Liver (tissue), 9 donors: Measurements from ENCODE around the gene MT3. TPM values are rescaled to one million over a fixed set of nuclear protein-coding genes. Genes with fewer than 3 reads are reported as not detected.

Source experiments
- DNase-seq: peaks from one replicate; pipeline ENCODE4 v3.0.0-alpha.2; 2017; ENCODE audit warnings: low spot score
- H3K27ac ChIP-seq, 2 donors: one replicate each; pipeline ENCODE4 v1.7.0; 2013; ENCODE audit warnings: inconsistent platforms in 2 of 2, low read length in 2 of 2, control low read depth in 1 of 2, low read depth in 1 of 2, mild to moderate bottlenecking in 1 of 2
- H3K27me3 ChIP-seq, 4 donors: one replicate each; pipeline versions ENCODE4 v1.6.1 to v1.7.0; 2013; ENCODE audit warnings: low read length in 3 of 4, inconsistent platforms in 1 of 4, mild to moderate bottlenecking in 1 of 4, moderate library complexity in 1 of 4; ENCODE audit not compliant: control insufficient read depth in 4 of 4, insufficient read depth in 4 of 4
- H3K36me3 ChIP-seq, 4 donors: one replicate each; pipeline versions ENCODE4 v1.6.1 to v1.7.0; 2013; ENCODE audit warnings: low read length in 3 of 4, mild to moderate bottlenecking in 3 of 4, low read depth in 1 of 4, moderate library complexity in 1 of 4; ENCODE audit not compliant: control insufficient read depth in 4 of 4, insufficient read depth in 3 of 4
- H3K4me1 ChIP-seq, 4 donors: one replicate each; pipeline versions ENCODE4 v1.6.1 to v1.7.0; 2013; ENCODE audit warnings: low read length in 3 of 4, mild to moderate bottlenecking in 3 of 4, moderate library complexity in 1 of 4; ENCODE audit not compliant: control insufficient read depth in 4 of 4, insufficient read depth in 4 of 4
- H3K4me3 ChIP-seq, 3 donors: one replicate each; pipeline versions ENCODE4 v1.6.1 to v1.7.0; 2013; ENCODE audit warnings: low read length in 3 of 3, control low read depth in 1 of 3, low read depth in 1 of 3, mild to moderate bottlenecking in 1 of 3
- H3K9ac ChIP-seq, 2 donors: one replicate each; pipeline ENCODE4 v1.7.0; 2013; ENCODE audit warnings: low read length in 2 of 2, mild to moderate bottlenecking in 2 of 2, moderate library complexity in 2 of 2, control low read depth in 1 of 2, low read depth in 1 of 2
- H3K9me3 ChIP-seq, 4 donors: one replicate each; pipeline versions ENCODE4 v1.6.1 to v1.7.0; 2013; ENCODE audit warnings: low read length in 3 of 4; ENCODE audit not compliant: control insufficient read depth in 4 of 4
- ATF3 ChIP-seq: IDR thresholded peaks from 2 replicates; pipeline ENCODE4 v1.6.1; 2016; ENCODE audit warnings: antibody characterized with exemption
- EGR1 ChIP-seq, 2 donors: IDR thresholded peaks; 2 replicates each; pipeline ENCODE4 v1.6.1; 2016 to 2018; ENCODE audit warnings: antibody characterized with exemption in 2 of 2, low read depth in 2 of 2
- FOXA1 ChIP-seq: IDR thresholded peaks from 2 replicates; pipeline ENCODE4 v1.6.1; 2016; ENCODE audit warnings: antibody characterized with exemption
- FOXA2 ChIP-seq: IDR thresholded peaks from 2 replicates; pipeline ENCODE4 v1.6.1; 2016; ENCODE audit warnings: antibody characterized with exemption
- GABPA ChIP-seq, 2 donors: IDR thresholded peaks in 1 of 2; conservative IDR thresholded peaks in 1 of 2; 2 replicates each; pipeline ENCODE4 v1.6.1; 2016; ENCODE audit warnings: antibody characterized with exemption in 2 of 2, mild to moderate bottlenecking in 1 of 2, moderate library complexity in 1 of 2
- HNF4A ChIP-seq, 2 donors: conservative IDR thresholded peaks; 2 replicates each; pipeline ENCODE4 v1.6.1; 2016; ENCODE audit warnings: antibody characterized with exemption in 2 of 2, mild to moderate bottlenecking in 2 of 2
- HNF4G ChIP-seq: IDR thresholded peaks from 2 replicates; pipeline ENCODE4 v1.6.1; 2016; ENCODE audit warnings: antibody characterized with exemption
- JUND ChIP-seq, 2 donors: IDR thresholded peaks; 2 replicates each; pipeline ENCODE4 v1.6.1; 2016; ENCODE audit warnings: antibody characterized with exemption in 2 of 2
- NR2F2 ChIP-seq: IDR thresholded peaks from 2 replicates; pipeline ENCODE4 v1.6.1; 2016; ENCODE audit warnings: antibody characterized with exemption
- RAD21 ChIP-seq, 2 donors: IDR thresholded peaks; 2 replicates each; pipeline ENCODE4 v1.6.1; 2016; ENCODE audit warnings: antibody characterized with exemption in 2 of 2, mild to moderate bottlenecking in 2 of 2
- REST ChIP-seq: IDR thresholded peaks from 2 replicates; pipeline ENCODE4 v1.6.1; 2016; ENCODE audit warnings: antibody characterized with exemption, mild to moderate bottlenecking
- RXRA ChIP-seq, 2 donors: IDR thresholded peaks; 2 replicates each; pipeline ENCODE4 v1.6.1; 2017 to 2018; ENCODE audit warnings: antibody characterized with exemption in 2 of 2, mild to moderate bottlenecking in 1 of 2
- SP1 ChIP-seq: IDR thresholded peaks from 2 replicates; pipeline ENCODE4 v1.6.1; 2018; ENCODE audit warnings: antibody characterized with exemption, mild to moderate bottlenecking
- TAF1 ChIP-seq: conservative IDR thresholded peaks from 2 replicates; pipeline ENCODE4 v1.6.1; 2016; ENCODE audit warnings: antibody characterized with exemption, mild to moderate bottlenecking
- YY1 ChIP-seq: IDR thresholded peaks from 2 replicates; pipeline ENCODE4 v1.6.1; 2016; ENCODE audit warnings: antibody characterized with exemption, mild to moderate bottlenecking
- ZBTB33 ChIP-seq: IDR thresholded peaks from 2 replicates; pipeline ENCODE4 v1.6.1; 2016; ENCODE audit warnings: antibody characterized with exemption
- WGBS: extraction: QIAGEN DNeasy Blood & Tissue Kit; methylation state at CpG from one replicate; pipeline ENCODE4 v1.1.7; 2013; 5-methylcytosine and 5-hydroxymethylcytosine counted together
- polyA plus RNA-seq, 2 donors: library from polyadenylated mRNA; stranded (reverse) in 1 of 2; unstranded in 1 of 2; fragments of 200-250 nt in 1 of 2; fragments of >200 nt in 1 of 2; fragmentation: Nextera tagmentation in 1 of 2; extraction: Ambion mirVana in 1 of 2; gene quantifications; one replicate each; pipeline versions ENCODE4 v1.2.1 to v1.2.3, GENCODE V29; 2013 to 2015
- total RNA-seq, 2 donors: library from RNA; depleted of rRNA; stranded (reverse); fragments of >200 nt; gene quantifications; one replicate each; pipeline ENCODE4 v1.2.3, GENCODE V29; 2014
- TF ChIP-seq, protein P1 (sequence below): fragments of 150-350 bp; IDR thresholded peaks from 2 replicates; pipeline ENCODE4 v1.5.1; 2017; ENCODE audit warnings: improper control_type of control experiment, low read depth, low read length; ENCODE audit not compliant: missing input control
- TF ChIP-seq, protein P2 (sequence below): IDR thresholded peaks from 2 replicates; pipeline ENCODE4 v1.6.1; 2016; ENCODE audit warnings: antibody characterized with exemption
- donor health status: healthy.
- donor health status: healthy.
- donor health status: healthy.
- donor health status: healthy.
- donor health status: healthy.

MT3 gene
- total and polyA plus RNA-seq, 4 donors = not detected

DNA sequence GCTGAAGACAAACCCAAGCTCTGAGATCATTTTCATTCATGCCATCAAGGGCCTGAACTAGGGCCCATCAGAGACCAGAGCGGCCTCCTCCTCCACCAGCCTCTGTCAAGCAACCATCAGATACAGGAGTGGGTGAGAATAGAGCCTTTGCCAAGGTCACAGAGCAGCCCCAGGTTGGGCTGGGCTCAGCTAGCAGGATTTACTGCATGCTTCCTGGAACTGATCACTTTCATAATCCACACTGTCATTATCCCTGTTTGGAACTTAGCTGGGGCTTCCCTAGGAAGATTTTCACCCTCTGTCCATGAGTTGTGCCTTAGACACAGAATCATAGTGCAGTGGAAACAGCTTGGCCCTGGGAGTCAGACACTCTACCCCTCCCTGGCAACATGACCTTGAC lies 19.4 kb upstream of the MT3 start:
- Histone ChIP-seq H3K4me3 (no peak overlapping the region), H3K4me1 (no peaks in the 10 kb centered on the region), H3K27ac (no peak overlapping the region), H3K27me3 (no peaks in the 10 kb centered on the region), H3K9ac (no peak overlapping the region), H3K36me3 (no peaks in the 10 kb centered on the region), H3K9me3 (no peaks in the 10 kb centered on the region)
- 100% methylated on average over 1 of the region's 1 CpG for WGBS
- TF ChIP-seq RXRA (IDR thresholded peaks at IDR 0.05) (no peak), REST (no peak), JUND (IDR thresholded peaks at IDR 0.05) (no peak), SP1 (no peak), TAF1 (no peak), ZBTB33 (no peak), GABPA (IDR thresholded peaks at IDR 0.05 in 1 of 2, conservative IDR thresholded peaks at IDR 0.05 in 1 of 2) (no peak), HNF4G (no peak), YY1 (no peak), FOXA1 (no peak), EGR1 (IDR thresholded peaks at IDR 0.05; ENCODE audit: low read depth in 2 of 2) (no peak), NR2F2 (no peak), RAD21 (IDR thresholded peaks at IDR 0.05) (no peak), FOXA2 (no peak), HNF4A (conservative IDR thresholded peaks at IDR 0.05) (no peak), ATF3 (no peak)
- TF ChIP-seq, protein P1, sequence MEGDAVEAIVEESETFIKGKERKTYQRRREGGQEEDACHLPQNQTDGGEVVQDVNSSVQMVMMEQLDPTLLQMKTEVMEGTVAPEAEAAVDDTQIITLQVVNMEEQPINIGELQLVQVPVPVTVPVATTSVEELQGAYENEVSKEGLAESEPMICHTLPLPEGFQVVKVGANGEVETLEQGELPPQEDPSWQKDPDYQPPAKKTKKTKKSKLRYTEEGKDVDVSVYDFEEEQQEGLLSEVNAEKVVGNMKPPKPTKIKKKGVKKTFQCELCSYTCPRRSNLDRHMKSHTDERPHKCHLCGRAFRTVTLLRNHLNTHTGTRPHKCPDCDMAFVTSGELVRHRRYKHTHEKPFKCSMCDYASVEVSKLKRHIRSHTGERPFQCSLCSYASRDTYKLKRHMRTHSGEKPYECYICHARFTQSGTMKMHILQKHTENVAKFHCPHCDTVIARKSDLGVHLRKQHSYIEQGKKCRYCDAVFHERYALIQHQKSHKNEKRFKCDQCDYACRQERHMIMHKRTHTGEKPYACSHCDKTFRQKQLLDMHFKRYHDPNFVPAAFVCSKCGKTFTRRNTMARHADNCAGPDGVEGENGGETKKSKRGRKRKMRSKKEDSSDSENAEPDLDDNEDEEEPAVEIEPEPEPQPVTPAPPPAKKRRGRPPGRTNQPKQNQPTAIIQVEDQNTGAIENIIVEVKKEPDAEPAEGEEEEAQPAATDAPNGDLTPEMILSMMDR = no peak
- TF ChIP-seq, protein P2, sequence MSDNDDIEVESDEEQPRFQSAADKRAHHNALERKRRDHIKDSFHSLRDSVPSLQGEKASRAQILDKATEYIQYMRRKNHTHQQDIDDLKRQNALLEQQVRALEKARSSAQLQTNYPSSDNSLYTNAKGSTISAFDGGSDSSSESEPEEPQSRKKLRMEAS = no peak
- no peak for DNase-seq

DNA sequence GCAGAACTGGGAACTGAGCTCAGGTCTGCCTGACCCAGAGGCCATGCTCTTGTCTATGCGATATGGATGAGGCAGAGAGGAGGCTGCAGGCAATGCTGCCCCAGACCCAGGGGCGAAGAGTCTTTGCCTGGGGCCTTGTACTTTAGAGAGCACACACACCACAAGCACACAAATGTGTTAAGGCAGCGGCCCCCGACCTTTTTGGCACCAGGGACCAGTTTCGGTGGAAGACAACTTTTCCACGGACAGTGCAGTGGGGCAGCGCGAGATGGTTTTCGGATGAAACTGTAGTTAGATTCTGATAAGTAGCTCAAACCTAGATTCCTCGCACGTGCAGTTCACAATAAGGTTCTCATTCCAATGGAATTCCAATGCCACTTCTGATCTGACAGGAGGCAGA lies 17.8 kb upstream of the MT3 start:
- 91% methylated on average over 11 of the region's 11 CpGs for WGBS
- TF ChIP-seq, protein P2 = no peak
- no peak for TF ChIP-seq HNF4G
- no peak for TF ChIP-seq FOXA1
- no peak for TF ChIP-seq FOXA2
- TF ChIP-seq GABPA (IDR thresholded peaks at IDR 0.05 in 1 of 2, conservative IDR thresholded peaks at IDR 0.05 in 1 of 2) = no peak
- TF ChIP-seq, protein P1 = no peak
- TF ChIP-seq ZBTB33 = no peak
- TF ChIP-seq NR2F2 = no peak
- TF ChIP-seq RAD21 (IDR thresholded peaks at IDR 0.05) = no peak
- TF ChIP-seq EGR1 (IDR thresholded peaks at IDR 0.05; ENCODE audit: low read depth in 2 of 2) = no peak
- H3K9me3 ChIP-seq = no peaks in the 10 kb centered on the region

More for the DNA sequence above, 17.8 kb upstream of the MT3 start:
- Histone ChIP-seq H3K36me3 (no peaks in the 10 kb centered on the region), H3K4me3 (no peak overlapping the region), H3K4me1 (no peaks in the 10 kb centered on the region), H3K27me3 (no peaks in the 10 kb centered on the region), H3K9ac (no peak overlapping the region), H3K27ac (no peak overlapping the region)
- no peak for DNase-seq
